T follicular helper cell (primary cell): ENCODE data around the gene CEP55.
"Not testable (repeated sequence)": the region's sequence is repeated elsewhere in the genome, so short reads cannot be mapped to it uniquely, and the experiment has no call there.

Experiments used
- DNase-seq: peaks from one replicate; pipeline ENCODE4 v3.0.0-alpha.2; 2020; ENCODE audit warnings: low read depth
- total RNA-seq, 2 experiments: gene quantifications; one replicate each; lab custom pipeline; 2026; lab: John Stamatoyannopoulos, UW

The CEP55 gene
- total RNA-seq = 0.12 to 2.6 reads per million in 2 experiments

GRCh38 chr10:93496322-93497041, at the start of gene CEP55:
Gene CEP55 (plus strand): TSS chr10:93496612. CDS start chr10:93500052, 3,440 bp downstream.
- DNase-seq = peak; percentile 94

GRCh38 chr10:93447019-93447418, 49.4 kb upstream of the CEP55 start:
- no peak for DNase-seq

- no peak for DNase-seq
Observed at GRCh38 chr10:93447970-93448369, 48.4 kb upstream of the CEP55 start.

- no peak for DNase-seq
Observed at GRCh38 chr10:93451244-93451947, 45.0 kb upstream of the CEP55 start.

- DNase-seq = no peak
Observed at GRCh38 chr10:93452143-93452542, 44.3 kb upstream of the CEP55 start.

- DNase-seq = no peak
Observed at GRCh38 chr10:93454146-93454545, 42.3 kb upstream of the CEP55 start.

GRCh38 chr10:93454736-93455135, 41.7 kb upstream of the CEP55 start:
- DNase-seq = no peak

GRCh38 chr10:93456480-93456879, 39.9 kb upstream of the CEP55 start:
- no peak for DNase-seq

GRCh38 chr10:93457511-93457910, 38.9 kb upstream of the CEP55 start:
- DNase-seq = no peak

GRCh38 chr10:93458821-93459257, 37.6 kb upstream of the CEP55 start:
- no peak for DNase-seq

GRCh38 chr10:93459466-93459865, 36.9 kb upstream of the CEP55 start:
- DNase-seq = no peak

GRCh38 chr10:93461109-93461806, 35.2 kb upstream of the CEP55 start:
- no peak for DNase-seq

- no peak for DNase-seq
Observed at GRCh38 chr10:93461807-93462178, 34.6 kb upstream of the CEP55 start.

GRCh38 chr10:93462371-93462770, 34.0 kb upstream of the CEP55 start:
- no peak for DNase-seq

GRCh38 chr10:93462881-93463280, 33.5 kb upstream of the CEP55 start:
- no peak for DNase-seq

- no peak for DNase-seq
Observed at GRCh38 chr10:93463723-93464476, 32.5 kb upstream of the CEP55 start.

- DNase-seq = no peak
Observed at GRCh38 chr10:93464776-93465388, 31.5 kb upstream of the CEP55 start.

GRCh38 chr10:93465806-93466675, 30.4 kb upstream of the CEP55 start:
- DNase-seq = no peak

GRCh38 chr10:93467635-93468034, 28.8 kb upstream of the CEP55 start:
- DNase-seq = not testable (repeated sequence)

GRCh38 chr10:93468461-93469213, 27.8 kb upstream of the CEP55 start:
- no peak for DNase-seq
